Keratinocyte (primary cell): ENCODE results near the gene THRB. TPM values are rescaled to one million over a fixed set of nuclear protein-coding genes. Genes with fewer than 3 reads are reported as not detected.

Experiments
- DNase-seq: peaks from one replicate; pipeline ENCODE4 v3.0.0-alpha.2; 2011; ENCODE audit warnings: low read depth, missing footprints, low spot score
- FAIRE-seq: peaks from 2 replicates; lab custom pipeline; 2011; peaks lifted over from hg19 to GRCh38; lab: Jason Lieb, UNC
- H2AFZ ChIP-seq: 2 replicates; pipeline ENCODE4 v1.6.0; 2012; ENCODE audit warnings: low read length, control low read depth, inconsistent platforms; ENCODE audit not compliant: control insufficient read depth
- H3K27ac ChIP-seq: 2 replicates; pipeline ENCODE4 v1.5.1; 2011; ENCODE audit warnings: low read length; ENCODE audit not compliant: control insufficient read depth, insufficient read depth
- H3K27me3 ChIP-seq: 3 replicates; pipeline ENCODE4 v1.6.0; 2011; ENCODE audit warnings: low read length; ENCODE audit not compliant: control insufficient read depth, insufficient read depth; ENCODE audit errors: extremely low read depth
- H3K36me3 ChIP-seq, 2 experiments: 2 replicates in 1 of 2; 3 replicates in 1 of 2; pipeline ENCODE4 v1.5.1; 2011; ENCODE audit warnings: low read length in 2 of 2, mild to moderate bottlenecking in 1 of 2; ENCODE audit not compliant: control insufficient read depth in 2 of 2, insufficient read depth in 2 of 2; ENCODE audit errors: extremely low read depth in 1 of 2
- H3K4me1 ChIP-seq: 3 replicates; pipeline ENCODE4 v1.5.1; 2011; ENCODE audit warnings: low read length; ENCODE audit not compliant: control insufficient read depth, insufficient read depth; ENCODE audit errors: extremely low read depth
- H3K4me2 ChIP-seq: 3 replicates; pipeline ENCODE4 v1.6.0; 2011; ENCODE audit warnings: low read depth, low read length; ENCODE audit not compliant: control insufficient read depth, insufficient read depth; ENCODE audit errors: extremely low read depth
- H3K4me3 ChIP-seq, 3 experiments: fragments of 200-600 bp in 1 of 3; sonication (generic) in 1 of 3; 2 replicates in 2 of 3; 3 replicates in 1 of 3; pipeline ENCODE4 v1.5.1; 2011 to 2016; ENCODE audit warnings: low read length in 3 of 3, mild to moderate bottlenecking in 3 of 3, control low read depth in 2 of 3, inconsistent platforms in 1 of 3, low read depth in 1 of 3, mixed read lengths in 1 of 3, mixed run types in 1 of 3, moderate library complexity in 1 of 3; ENCODE audit not compliant: control insufficient read depth in 2 of 3, insufficient read depth in 2 of 3; ENCODE audit errors: extremely low read depth in 1 of 3
- H3K79me2 ChIP-seq: 2 replicates; pipeline ENCODE4 v1.6.0; 2012; ENCODE audit warnings: low read length; ENCODE audit not compliant: control insufficient read depth, insufficient read depth
- H3K9ac ChIP-seq: 3 replicates; pipeline ENCODE4 v1.6.0; 2011; ENCODE audit warnings: low read length; ENCODE audit not compliant: control insufficient read depth, insufficient read depth; ENCODE audit errors: extremely low read depth
- H3K9me1 ChIP-seq: 3 replicates; pipeline ENCODE4 v1.6.0; 2011; ENCODE audit warnings: low read length; ENCODE audit not compliant: control insufficient read depth, insufficient read depth; ENCODE audit errors: extremely low read depth
- H3K9me3 ChIP-seq: 2 replicates; pipeline ENCODE4 v1.5.1; 2012; ENCODE audit warnings: low read depth, low read length; ENCODE audit not compliant: control insufficient read depth
- H4K20me1 ChIP-seq: 3 replicates; pipeline ENCODE4 v1.6.0; 2011; ENCODE audit warnings: low read length; ENCODE audit not compliant: control insufficient read depth, insufficient read depth; ENCODE audit errors: extremely low read depth
- EZH2 ChIP-seq: IDR thresholded peaks from one replicate; pipeline ENCODE4 v1.6.1; 2012; ENCODE audit warnings: inconsistent platforms, mild to moderate bottlenecking, low read length, moderate library complexity
- dilution Hi-C: fragments of 300-500 bp; cut with MboI; formaldehyde crosslinking; loops from one replicate; pipeline ENCODE4 v1.7.0; 2020; ENCODE audit warnings: low sequenced_read_pairs; ENCODE audit not compliant: extremely low pct_ligation_motif_present
- polyA plus RNA-seq, 5 experiments: library from polyadenylated mRNA; depleted of rRNA in 3 of 5; stranded (reverse) in 3 of 5; stranded (forward) in 1 of 5; unstranded in 1 of 5; fragments of >200 nt; gene quantifications; 1 replicate in 1 of 5; 2 replicates in 3 of 5; 3 replicates in 1 of 5; pipeline versions ENCODE4 v1.2.1 to v1.2.3, GENCODE V29; 2011 to 2012; ENCODE audit warnings: missing spikeins in 2 of 5, low read depth in 1 of 5, low replicate concordance in 1 of 5
- TF ChIP-seq, protein P1 (sequence below), 3 experiments: IDR thresholded peaks in 1 of 3; conservative IDR thresholded peaks in 1 of 3; optimal IDR thresholded peaks in 1 of 3; 2 replicates in 2 of 3; 3 replicates in 1 of 3; pipeline versions ENCODE3 to v1.5.1; 2011; ENCODE audit warnings: low read length in 3 of 3, mild to moderate bottlenecking in 3 of 3, moderate library complexity in 2 of 3, control low read depth in 1 of 3, inconsistent platforms in 1 of 3; ENCODE audit not compliant: insufficient read depth in 2 of 3; ENCODE audit errors: extremely low read depth in 1 of 3

Gene THRB
- polyA plus RNA-seq, 1 donor (not counting 4 experiments of a cell fraction or from before 2014, with no cell fraction given) = 2.6 TPM

DNA sequence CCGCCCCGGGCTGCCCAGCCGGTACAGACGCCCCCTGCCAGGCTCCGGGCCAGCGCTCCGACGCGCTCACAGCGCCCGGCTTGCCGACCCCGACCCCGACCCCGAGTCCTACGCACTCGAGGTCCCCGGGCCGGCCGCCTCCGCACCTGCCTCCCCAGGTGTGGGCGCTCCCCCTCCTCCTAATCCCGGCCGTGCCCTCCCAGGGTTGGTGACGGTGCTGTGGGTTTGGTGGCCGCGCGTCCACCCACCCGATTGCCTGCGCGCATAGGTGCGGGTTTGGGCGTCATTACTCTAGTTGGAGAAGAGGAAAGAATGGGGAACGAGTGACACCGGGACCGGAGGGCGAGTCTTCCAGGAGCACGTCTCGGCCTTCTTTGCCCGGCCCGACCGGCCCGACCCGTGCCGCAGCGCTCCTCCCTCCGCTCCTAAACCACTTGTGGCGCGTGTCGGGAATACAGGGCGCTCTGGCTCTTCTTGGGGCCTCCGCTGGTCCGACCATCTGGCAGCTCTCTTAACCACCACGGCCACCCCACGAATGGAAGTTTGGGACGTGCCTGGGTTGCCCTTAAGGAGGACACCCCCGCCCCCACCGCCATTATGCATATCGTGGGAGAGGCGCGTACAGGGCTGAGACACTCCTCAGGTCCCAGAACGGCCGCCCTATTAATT is 810 bp upstream of the THRB start:
- Histone ChIP-seq H4K20me1 (no peaks in the 10 kb centered on the region), H3K27me3 (peaks cover 5% of the 10 kb centered on the region), H3K36me3 (no peaks in the 10 kb centered on the region), H3K4me2 (peak overlapping the region; percentile 92), H3K79me2 (no peaks in the 10 kb centered on the region), H3K4me1 (no peaks in the 10 kb centered on the region), H3K9me3 (no peaks in the 10 kb centered on the region), H2AFZ (peak overlapping the region; percentile 95), H3K9me1 (no peaks in the 10 kb centered on the region), H3K27ac (peak overlapping the region; percentile 26), H3K4me3 (peak overlapping the region; percentile 78 to 87 (median 84)), H3K9ac (peak overlapping the region; percentile 70)
- TF ChIP-seq, protein P1, sequence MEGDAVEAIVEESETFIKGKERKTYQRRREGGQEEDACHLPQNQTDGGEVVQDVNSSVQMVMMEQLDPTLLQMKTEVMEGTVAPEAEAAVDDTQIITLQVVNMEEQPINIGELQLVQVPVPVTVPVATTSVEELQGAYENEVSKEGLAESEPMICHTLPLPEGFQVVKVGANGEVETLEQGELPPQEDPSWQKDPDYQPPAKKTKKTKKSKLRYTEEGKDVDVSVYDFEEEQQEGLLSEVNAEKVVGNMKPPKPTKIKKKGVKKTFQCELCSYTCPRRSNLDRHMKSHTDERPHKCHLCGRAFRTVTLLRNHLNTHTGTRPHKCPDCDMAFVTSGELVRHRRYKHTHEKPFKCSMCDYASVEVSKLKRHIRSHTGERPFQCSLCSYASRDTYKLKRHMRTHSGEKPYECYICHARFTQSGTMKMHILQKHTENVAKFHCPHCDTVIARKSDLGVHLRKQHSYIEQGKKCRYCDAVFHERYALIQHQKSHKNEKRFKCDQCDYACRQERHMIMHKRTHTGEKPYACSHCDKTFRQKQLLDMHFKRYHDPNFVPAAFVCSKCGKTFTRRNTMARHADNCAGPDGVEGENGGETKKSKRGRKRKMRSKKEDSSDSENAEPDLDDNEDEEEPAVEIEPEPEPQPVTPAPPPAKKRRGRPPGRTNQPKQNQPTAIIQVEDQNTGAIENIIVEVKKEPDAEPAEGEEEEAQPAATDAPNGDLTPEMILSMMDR (optimal IDR thresholded peaks at IDR 0.05 in 1 of 3, IDR thresholded peaks at IDR 0.05 in 1 of 3, conservative IDR thresholded peaks at IDR 0.05 in 1 of 3; ENCODE audit: extremely low read depth in 1 of 3, insufficient read depth in 2 of 3, low read length in 3 of 3) = no peak
- no peak for TF ChIP-seq EZH2
- no peak for FAIRE-seq
- dilution Hi-C loops = no loop called here
- DNase-seq = no peak

DNA sequence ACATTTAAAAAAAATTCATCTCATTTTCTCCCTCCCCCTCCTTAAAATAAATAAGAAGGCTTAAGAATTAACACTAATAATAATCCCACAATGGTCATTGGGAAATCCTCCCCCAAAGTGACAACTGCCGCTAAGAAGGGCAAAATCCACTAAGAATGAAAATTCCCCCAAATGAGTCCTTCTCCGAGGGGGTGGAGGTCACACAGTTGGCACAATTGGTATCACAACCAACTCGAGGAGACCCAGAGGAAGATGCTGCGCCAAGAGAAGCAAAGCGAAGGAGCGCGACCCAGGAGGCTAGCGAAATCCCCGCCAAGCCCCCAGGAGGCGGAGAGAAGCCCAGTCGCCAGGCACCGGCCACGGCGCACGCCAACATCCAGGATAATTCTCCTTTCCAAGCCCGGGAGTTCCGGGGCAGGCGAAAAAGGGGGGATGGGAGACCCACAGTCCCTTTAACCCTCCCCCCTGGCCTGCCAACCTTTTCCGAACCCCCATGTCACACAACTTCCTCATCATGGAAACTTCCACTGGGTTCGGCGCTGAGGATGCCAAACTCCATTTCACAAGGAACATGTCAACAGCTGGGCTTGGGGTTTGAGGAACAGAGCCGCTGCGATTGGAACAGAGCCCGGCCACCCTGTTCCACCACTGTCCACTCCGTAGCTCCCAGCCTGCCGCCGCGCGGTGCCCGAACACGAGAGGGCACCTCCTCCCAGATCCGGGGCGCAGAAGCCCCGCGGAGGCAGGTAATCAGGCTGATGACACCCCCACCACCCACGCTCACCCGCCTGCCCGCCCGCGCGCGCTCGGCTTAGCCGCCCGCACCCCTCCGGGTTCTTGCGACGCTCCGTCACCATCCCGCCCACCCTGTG is 668 bp downstream of the THRB start:
- Histone ChIP-seq H3K36me3 (no peaks in the 10 kb centered on the region), H4K20me1 (no peaks in the 10 kb centered on the region), H3K79me2 (no peaks in the 10 kb centered on the region), H3K4me1 (no peaks in the 10 kb centered on the region), H3K9me1 (no peaks in the 10 kb centered on the region), H3K9me3 (no peaks in the 10 kb centered on the region), H3K9ac (peak overlapping the region; percentile 70), H3K27me3 (peaks cover 5% of the 10 kb centered on the region), H2AFZ (peak overlapping the region; percentile 85), H3K4me3 (peak overlapping the region; percentile 78 to 87 (median 84)), H3K4me2 (peak overlapping the region; percentile 92), H3K27ac (peak overlapping the region; percentile 10)
- FAIRE-seq = no peak
- no peak for TF ChIP-seq EZH2
- TF ChIP-seq, protein P1 (optimal IDR thresholded peaks at IDR 0.05 in 1 of 3, IDR thresholded peaks at IDR 0.05 in 1 of 3, conservative IDR thresholded peaks at IDR 0.05 in 1 of 3; ENCODE audit: extremely low read depth in 1 of 3, insufficient read depth in 2 of 3, low read length in 3 of 3) = peak in 1 of 3 experiments; percentile 17
- no peak for DNase-seq
- dilution Hi-C loops = no loop called here
